T-helper 2 cell (primary cell): ENCODE data around the gene GID8.
A peak's percentile ranks its signal among the peaks of the same experiment; 100 is the strongest.

Experiments used
- DNase-seq, 5 experiments: peaks; one replicate each; pipeline versions ENCODE4 v3.0.0 to v3.0.0-alpha.2; 2012 to 2022

GID8 gene

GRCh38 chr20:62989201-62989601 lies 51.3 kb downstream of the GID8 start:
- peak in 1 of 5 experiments; percentile 58 for DNase-seq

- DNase-seq = no peak
Measured at GRCh38 chr20:62990306-62990825, 52.4 kb downstream of the GID8 start.

GRCh38 chr20:62991196-62991807 lies 53.4 kb downstream of the GID8 start:
- DNase-seq = no peak

DNA sequence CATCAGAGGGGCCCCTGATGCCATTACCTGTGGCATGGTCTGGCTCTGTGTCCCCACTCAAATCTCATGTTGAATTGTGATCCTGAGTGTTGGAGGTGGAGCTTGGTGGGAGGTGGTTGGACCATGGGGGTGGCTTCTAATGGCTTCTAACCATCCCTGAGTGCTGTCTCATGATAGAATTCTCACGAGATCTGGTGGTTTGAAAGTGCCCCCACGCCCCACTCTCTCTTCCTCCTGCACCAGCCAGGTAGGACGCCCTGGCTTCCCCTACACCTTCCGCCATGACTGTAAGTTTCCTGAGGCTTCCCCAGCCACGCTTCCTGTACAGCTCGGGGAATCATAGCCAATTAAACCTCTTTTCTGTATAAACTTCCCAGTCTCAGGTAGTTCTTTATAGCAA lies 53.9 kb downstream of the GID8 start:
- DNase-seq = no peak

DNA sequence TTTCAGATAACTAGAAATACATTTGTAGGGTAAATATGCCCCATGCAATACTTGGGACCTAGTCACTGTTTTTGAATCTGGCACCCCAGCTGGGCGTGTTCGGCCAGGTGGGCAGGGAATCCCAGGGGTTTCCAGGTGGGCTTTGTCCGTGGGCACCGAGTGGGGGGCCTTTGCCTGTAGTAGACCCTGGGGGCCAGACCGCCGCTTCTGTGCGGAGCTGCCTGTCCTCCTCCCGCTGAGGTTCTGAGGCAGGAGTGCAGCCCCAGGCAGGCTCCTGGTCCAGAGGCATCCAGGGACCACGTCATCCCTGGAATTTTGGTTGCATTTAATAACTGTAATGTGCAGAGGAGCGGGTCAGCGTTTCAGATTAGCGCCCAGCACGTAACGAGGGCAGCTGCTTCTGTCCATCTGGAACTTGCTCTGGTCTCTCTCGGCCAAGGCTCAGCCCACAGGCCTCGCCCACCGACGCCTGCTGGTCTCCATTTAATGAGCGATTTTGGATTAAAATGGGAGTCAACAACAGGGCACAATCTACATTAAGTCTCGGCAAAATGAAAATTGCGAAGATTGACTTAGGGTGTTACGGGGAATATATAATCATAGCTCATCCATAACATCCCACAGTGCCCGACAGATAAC lies 56.0 kb downstream of the GID8 start:
- no peak for DNase-seq

DNA sequence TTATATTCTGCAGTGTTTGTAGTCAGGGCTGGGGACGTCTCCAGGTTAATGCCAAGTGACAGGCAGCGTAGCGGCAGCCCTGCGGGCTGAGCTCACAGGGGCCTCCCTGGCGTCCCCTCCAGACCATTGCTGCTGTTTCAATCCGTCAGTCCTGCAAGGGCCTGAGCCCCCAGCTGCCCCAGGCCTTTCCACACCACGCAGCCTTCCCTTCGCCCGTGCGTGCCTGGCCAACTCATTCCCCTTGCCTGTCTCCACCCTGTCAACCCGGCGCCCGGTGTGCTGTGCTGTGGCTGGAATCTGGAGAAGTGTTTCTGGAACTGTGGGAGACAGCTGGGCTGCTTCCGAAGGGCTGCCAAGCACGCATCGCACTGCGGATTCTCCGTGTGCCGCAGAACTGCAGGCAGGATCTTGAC lies 56.9 kb downstream of the GID8 start:
- DNase-seq = no peak

GRCh38 chr20:62995481-62995880 lies 57.5 kb downstream of the GID8 start:
- DNase-seq = no peak

- DNase-seq = no peak
Measured at GRCh38 chr20:62995898-62996595, 58.1 kb downstream of the GID8 start.

DNA sequence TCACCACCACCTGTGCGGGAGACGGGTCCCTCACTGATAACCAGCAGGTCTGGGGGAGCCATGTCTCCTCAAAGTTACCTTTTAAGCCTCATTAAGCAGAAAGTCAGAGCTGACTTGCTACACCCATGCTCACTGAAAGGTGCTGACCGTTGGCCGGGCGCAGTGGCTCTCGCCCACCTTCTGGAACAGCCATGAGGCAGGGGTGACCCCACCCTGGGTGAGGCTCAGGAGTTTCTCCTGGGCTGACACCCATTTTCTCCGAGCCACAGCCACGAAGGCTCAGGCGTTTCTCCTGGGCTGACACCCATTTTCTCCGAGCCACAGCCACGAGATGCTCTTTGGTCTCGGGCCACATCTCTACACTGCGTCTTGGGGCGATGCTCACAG lies 58.6 kb downstream of the GID8 start:
- no peak for DNase-seq

GRCh38 chr20:62997417-62998035 lies 59.6 kb downstream of the GID8 start:
- DNase-seq = no peak
